DMS114 treated with DMSO at 0.1 percent for 48 hours (cell line): ENCODE measurements around the gene EIF6.
"Not testable (repeated sequence)": the region's sequence is repeated elsewhere in the genome, so short reads cannot be mapped to it uniquely, and the experiment has no call there.

ENCODE experiments used
- DNase-seq: peaks from one replicate; lab custom pipeline; 2025; ENCODE audit not compliant: unreplicated experiment; lab: John Stamatoyannopoulos, UW

EIF6 gene

DNA sequence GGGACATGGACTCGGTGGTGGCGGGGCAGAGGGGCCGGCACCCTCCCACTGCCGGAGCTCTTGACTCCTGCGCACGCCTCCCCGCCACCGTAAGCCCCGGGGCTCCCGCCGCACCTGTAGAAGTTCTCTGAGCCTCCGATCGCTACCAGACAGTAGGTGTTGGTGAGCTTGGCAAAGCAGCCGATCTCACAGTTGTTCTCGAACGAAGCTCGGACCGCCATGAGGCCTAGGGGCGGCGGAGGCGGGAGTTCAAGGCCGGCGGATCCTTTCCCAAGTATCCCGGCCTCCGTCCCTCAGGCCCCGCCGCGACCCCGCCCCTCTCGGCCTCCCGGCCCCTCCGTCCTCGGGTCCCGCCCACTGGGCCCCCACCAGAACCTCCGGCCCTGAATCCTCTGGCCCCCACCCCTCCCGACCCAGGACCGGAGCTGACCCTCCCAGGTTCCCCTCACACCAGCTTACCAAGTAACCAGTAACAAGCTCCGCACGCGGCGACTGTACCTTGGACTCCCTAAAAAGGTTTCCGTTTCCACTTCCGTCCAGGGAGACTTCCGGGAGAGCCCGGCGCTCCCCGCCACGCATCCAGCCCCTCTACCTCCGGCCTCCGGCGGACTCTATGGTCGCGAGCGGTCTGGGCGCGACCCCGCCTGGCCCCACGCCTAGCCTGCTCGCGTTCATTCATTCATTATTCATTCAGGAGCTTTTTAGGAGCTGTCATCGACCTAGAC, at the start of gene EIF6:
Gene EIF6 (minus strand): TSS at position 506 of the 725 bp plus-strand sequence. CDS start 285 bp downstream, at position 221.
- DNase-seq: peak; percentile 69

DNA sequence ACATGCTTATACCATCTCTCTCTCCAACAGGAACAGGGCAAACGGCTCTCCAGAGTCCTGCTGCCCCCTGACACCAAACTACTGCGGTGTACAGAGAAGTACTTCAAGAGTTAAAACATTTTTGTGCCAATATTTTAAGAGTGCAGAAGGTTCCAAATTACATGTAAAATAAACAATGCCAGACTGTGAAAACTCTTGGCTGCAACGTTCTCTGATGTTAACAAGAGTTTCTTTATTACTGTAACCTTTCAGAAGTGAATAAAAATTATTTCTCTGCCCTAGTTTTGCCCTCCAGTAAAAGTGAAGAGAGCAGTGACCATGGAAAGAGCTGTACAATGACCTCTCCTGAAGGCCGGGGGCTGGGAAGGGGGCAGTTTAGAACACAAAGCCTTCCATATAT, 49.0 kb upstream of the EIF6 start:
- no peak for DNase-seq

DNA sequence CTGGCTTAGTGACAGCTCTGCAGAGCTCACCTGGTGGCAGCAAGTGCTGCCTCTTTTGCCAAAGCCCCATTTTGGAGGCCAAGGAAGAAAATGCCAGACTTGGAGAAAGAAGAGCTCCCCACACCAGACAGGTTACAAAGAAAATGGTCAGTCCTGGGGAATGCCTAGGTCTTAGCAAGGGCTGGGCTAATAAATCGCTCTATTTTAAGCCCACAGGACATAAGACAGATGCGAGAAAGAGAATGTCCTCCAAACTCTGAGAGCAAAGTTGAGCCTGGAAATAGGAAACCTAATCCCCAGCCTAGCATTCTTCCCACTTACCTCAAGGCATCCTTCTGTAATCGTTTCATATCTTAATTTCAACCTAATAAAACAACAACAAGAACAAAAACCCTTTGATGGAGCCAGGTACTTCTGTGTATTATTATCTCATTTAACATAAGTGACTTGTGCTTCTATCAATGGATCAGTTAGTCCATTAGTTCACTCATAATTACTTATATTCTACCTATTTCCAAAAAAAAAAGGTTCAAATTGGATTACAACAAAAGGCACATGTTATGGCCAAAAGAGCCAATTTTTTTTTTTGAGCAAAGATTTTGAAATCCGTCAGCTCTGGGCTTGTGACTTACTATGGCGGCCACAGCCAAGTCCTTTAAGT, 48.1 kb upstream of the EIF6 start:
- DNase-seq: no peak

DNA sequence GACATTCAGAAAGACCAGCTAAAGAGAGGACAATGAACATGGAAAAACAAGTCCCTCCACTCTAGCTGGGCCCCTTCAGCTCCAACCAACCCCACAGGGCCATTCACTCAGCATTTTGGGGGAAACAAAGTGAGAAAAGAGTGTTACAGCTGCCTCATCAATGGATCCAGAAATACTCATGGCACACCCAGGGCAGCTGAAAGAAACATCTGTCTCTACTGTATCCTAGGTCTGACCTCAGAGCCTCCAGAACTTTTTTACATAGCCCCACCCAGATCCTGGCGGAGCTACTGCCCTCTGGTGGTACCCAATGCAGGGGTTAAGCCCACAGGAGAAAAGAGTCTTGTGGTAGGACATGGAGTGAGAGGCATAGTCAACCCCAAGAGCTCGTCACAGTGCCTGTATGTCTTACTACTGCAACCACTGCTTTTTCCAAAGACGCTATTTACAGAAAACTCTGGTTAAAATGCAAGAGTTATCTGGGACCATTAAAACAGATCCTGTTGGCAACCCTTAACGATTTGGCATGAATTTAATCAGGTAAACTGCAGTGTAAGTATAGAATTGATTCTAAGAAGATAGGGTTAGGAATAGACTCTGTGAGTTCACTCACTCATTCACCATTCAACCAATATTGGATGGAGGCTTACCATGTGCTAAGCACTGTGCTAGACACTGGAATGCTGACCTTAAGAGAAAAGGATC, 45.0 kb upstream of the EIF6 start:
- no peak for DNase-seq

DNA sequence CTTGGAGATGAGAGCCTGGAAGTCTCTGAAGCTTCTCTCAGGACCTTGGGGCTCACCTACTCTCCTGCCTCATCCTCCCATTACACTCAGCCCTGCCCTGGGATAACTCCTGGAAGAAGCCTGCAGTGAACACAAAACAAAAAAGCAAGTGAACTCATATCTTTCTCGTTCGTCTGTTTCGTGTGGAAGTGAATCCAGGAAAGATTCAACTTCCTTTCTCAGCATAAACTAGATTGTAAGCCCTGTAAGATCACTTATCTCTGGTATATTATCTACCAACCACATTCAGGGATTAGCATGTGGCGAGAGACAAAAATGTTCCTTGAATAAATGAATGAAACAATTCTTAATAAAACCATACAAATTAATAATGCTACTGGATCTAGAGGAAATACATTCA, 44.1 kb upstream of the EIF6 start:
- DNase-seq: no peak

DNA sequence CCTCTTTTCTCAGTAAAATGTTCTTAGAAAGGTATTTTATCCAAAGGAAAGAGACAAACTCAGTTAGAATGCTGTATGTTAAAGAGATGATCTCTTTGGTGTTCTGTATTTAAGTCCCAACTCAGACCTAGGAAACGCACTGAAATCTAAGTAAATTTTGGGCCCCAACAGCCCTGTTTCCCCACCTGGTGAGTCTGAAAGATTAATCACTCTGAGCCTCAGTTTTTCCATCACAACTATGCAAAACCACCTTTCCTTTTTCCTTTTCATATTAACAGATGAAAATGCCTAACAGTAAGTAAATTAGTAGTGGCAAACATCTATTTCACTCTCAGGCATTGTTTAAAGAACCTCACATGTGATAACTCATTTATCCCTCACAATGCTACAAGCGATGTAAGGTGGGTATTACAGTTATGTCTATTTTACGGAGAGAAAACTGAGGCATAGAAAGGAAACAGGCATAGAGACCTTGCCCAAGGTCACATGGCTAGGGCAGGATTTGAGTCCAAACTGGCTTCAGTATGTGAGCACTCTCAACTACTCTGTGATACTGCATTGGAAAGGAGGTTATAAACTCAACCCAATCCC, 43.6 kb upstream of the EIF6 start:
- no peak for DNase-seq

DNA sequence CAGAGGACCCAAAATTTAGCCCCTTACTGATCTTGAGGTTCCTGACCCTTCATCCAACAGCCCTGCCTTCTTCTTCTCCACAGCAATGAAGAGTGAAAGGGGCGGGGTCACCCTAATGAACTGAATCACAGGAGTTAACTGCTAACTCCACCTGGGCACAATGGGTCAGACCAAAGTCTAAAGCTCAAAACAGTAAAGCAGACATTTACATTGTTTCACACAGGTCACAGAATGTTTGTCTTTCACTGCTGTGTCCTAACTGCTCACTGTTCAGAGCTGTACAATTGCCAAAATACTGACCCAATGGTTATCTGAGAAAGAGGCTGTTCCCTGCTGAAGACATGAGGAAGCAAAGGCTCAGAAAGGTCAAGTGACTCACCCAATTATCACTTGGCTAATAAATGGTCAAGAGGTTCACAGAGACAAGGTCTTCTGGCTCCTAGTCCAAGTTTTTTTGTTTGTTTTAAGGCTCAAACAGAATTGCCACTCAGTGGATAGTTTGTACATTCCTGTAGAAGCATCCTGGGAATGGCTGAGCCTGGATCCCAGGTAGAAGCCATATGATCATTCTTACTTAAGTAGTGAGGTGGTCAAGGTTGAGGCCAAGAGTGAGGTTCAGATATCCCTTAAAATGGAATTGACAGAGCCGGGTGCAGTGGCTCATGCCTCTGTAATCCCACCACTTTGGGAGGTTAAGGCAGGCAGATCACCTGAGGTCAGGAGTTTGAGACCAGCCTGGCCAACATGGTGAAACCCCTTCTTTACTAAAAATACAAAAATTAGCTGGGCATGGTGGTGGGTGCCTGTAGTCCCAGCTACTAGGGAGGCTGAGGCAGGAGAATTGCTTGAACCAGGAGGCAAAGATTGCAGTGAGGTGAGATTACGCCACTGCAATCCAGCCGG, 42.8 kb upstream of the EIF6 start:
- no peak for DNase-seq

DNA sequence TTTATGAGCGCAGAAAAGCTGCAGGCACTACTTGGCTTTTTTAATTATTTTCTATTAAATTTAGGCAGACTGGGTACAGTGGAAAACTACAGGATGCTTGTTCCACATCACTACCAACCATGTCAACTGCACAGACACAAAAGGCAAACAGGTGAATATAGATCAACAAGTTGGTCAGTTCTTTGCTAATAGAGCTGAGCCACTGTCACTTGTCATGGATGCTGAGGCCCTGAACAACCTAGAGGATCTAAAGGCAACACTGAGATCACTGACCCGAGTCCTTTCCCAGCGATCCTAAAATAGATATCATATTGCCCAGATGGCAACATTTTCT, 42.1 kb upstream of the EIF6 start:
- DNase-seq: no peak

DNA sequence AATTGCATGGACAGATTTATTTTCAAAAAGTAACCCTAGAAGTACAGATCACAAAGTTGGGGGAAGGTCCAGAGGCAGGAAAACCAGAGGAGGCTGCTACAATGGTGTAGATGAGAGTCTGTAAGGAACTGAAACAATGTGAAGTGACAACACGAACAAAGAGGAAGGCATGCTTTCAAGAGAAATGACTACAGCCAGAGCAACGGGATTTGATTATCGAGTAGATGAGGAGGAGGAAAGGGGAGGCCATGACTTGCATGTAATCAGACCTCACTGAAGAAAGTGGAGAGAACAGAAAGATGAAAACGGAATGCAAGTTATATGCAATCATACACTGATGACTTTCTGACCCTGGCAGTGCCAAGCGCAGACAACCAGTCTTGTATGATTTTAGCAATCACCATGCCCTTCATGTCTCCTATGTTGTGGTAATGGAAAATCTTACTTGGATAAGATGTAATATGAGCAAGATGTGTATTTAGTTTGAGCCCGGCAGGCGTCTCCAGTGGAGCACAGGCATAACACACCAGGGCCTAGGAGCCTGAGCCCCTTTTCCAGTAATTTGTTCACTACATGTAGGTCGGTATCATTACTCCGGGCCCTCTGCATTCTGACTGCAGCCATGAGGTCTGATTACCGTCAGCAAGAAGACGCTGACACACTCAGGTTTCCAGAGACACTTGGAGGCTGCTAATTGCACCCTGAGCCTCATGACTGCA, 41.6 kb upstream of the EIF6 start:
- no peak for DNase-seq

DNA sequence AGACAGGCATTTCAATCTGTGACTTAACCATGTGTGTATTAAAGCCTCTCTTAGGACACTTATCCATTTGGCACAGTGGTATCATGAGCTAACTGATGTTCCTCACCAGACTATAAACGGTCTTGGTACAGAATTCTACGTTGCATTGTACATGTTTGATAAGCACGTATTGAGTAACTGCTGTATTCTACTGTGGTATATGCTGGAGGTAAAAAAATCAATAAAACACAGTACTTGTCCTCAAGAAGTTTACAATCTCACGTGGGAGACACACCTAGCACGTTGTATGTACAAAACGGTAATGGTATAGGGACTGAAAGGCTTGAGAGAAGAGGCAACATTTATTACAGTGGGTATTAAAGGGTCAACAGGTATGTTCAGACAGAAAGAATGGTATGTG, 40.8 kb upstream of the EIF6 start:
- no peak for DNase-seq

DNA sequence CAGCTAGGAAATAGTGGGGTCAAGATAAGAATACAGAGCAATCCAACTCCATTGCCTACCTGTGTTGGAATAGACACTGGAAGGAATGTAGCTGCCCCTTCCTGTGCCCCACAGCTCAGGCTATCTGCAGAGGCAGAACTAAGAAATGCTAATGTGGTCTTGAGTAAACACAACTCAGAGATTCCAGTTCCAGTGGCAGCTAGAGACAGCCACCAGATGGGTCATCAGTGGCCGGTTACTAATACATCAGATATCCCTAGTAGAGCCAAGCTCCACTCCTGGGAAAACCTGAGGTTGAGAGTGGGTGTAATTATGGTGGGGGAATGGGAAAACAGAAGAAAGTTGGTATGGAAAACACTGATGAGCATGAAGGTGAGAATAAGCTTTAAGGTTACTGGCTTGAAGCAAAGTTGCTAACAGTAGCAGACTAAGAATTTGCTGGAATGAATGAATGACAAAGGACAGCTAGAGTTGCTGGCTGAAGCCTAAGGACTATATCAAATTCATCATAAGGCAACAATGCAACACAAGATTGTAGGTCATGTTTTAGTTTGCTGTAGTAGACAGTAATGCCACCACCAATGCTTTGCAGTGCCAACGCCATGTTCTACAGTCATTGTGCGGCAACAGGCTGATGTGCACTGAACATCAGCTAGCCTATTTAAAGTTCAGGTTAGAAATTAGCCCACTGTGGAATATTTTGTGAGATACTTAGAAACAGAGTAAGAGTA, 36.0 kb upstream of the EIF6 start:
- no peak for DNase-seq

DNA sequence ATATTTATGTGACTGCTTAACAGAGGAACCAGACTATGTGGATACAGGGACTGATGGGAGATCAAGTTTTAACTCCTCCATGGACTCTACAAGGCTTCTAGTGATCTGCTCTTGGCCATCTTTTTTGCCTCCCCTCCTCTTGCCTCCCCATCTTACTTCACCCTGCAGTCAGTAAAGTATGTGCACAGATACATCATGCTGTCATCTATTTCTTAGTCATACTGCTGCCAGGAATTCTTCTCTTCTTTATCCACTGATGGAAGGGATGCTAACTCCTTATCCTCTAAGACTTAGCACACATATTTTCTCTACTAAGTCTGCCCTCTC, 35.3 kb upstream of the EIF6 start:
- DNase-seq: no peak

DNA sequence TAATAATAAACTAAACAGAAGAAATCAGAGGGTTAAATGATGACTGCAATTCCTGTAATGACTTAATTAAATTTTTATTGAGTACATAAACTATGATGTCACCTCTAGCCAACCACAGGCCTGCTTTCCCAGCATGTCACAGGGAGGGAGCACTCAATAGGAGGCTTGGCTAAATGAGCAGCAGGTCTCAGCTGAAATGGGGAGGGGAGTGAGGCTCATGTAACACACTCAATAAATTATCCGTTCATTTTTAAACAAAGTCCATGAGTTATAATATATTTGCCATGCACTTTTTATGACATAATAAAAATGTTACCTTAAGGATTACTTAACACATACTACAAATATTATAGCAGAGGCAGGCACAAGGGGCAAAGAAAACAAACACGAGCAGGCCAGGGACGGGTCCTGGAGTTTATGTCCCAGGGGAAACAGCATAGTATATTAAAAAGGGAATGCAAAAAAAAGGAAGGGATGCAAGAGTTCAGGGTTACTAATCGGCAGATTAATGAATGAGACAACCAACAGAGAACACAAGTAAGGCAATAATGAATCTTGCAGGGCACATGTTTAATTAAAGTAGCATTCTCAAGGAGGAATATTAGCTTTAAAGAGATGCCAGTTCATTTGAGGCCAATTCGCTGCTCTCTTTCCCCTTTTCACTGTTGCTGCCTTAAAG, 34.8 kb upstream of the EIF6 start:
- no peak for DNase-seq

DNA sequence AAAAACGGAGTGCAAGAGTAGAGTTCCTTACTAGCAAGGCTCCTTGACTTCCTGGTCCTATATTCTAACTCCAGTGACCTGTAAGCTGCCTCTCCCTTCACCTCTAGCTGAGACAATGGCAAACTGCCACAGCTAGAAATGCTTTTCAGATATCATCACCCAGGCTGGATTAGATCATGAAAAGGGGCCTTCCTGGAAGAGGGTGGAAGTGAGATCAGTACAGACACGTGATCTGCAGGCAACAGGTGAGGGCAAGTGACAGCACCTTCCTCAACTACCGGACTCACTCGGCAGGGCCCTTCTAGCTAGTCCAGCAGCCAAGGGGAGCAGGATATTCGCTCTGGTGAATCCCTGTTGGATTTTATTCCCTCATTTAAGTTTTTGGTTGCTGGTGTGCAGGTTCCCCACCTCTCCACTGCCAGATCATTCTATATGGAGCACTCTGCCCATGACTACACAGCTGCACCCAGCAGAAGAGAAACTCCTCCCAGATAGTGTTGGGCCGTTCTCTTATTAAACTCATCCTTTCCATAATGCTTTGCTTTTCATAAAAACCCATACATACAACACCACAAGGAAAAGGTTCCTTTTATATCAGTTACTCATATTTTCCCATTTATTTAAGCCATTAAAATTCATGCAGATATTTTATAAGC, 34.1 kb upstream of the EIF6 start:
- DNase-seq: no peak

DNA sequence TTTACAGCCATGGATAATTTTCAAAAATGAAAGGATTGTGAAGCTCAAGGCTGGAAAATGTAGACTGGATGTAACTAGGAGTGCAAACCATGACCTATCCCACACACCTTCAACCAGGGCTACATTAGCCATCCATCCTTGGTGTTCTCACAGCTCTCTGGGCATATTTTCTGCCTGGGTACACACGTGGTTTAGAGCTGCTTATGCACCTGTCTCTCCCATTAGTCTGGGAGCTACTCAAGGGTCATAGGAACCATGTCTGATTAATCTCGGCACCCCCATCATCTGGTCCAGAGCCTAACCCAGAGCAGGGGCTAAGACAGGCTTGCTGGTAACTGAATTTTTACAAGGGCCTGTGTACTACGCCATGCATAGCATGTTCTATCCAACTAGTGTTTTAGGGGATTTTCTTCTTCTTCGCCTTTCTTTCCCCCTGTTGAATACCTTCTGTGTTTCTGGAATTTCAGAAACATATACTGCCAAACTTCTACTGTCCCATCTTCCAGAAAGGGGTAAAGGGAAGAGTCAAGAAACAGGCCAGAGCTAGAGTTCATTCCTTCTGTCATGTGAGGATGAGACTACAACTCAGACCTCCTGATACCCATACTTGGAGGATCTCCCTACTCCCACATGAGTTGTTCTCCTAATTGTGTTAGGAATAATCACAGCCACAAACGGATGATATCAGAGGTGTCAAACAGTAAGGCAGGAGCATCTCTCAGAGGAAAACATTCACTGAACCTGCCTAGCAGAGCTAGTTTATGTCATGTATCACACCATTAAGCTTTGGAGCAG, 33.0 kb upstream of the EIF6 start:
- no peak for DNase-seq

DNA sequence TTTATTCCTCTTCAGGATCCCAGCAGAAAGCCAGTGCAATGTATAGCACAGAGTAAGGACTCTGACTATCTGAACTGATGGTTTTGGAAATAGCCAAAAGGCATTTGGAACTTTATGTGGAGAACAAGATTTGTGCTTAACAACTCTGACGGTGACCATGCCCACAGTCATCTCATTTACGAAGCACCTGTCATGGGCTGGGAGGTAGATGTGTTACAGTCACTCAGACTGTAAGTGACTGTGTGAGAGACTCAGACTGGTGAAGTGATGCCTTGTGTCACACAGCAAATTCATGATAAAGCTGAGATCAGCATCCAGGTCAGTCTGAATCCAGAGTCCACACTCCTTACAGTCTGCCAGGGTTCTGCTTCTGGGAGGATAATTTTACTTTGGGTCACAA, 31.5 kb upstream of the EIF6 start:
- DNase-seq: no peak

DNA sequence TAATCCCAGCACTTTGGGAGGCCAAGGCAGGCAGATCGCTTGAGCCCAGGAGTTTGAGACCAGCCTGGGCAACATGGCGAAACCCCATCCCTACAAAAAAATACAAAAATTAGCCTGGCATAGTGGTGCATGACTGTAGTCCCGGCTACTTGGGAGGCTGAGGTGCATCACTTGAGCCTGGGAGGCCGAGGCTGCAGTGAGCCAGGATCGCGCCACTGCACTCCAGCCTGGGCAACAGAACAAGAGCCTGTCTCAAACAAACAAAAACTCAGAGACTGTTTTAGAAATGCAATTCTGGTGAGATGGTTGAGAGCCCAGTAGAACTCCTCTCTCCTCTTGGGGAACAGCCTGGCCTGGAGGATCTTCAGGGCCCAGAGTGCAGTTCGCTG, 31.1 kb upstream of the EIF6 start:
- not testable (repeated sequence) for DNase-seq
